HCT116 (cell line): ENCODE data around the gene PIP4K2A.

ENCODE experiments used
- ATF3 ChIP-seq: IDR thresholded peaks from 2 replicates; pipeline ENCODE4 v1.6.1; 2012
- CEBPB ChIP-seq: IDR thresholded peaks from 2 replicates; pipeline ENCODE4 v1.6.1; 2012; ENCODE audit warnings: low read depth
- CTCF ChIP-seq, 3 experiments: fragments of 200-600 bp in 1 of 3; sonication (generic) in 1 of 3; IDR thresholded peaks in 2 of 3; conservative IDR thresholded peaks in 1 of 3; 2 replicates each; pipeline ENCODE4 v1.5.1; 2012 to 2017; ENCODE audit warnings: low read depth in 2 of 3, low read length in 2 of 3, antibody characterized with exemption in 1 of 3, borderline replicate concordance in 1 of 3, control low read depth in 1 of 3, mild to moderate bottlenecking in 1 of 3, mixed read lengths in 1 of 3, mixed run types in 1 of 3, moderate library complexity in 1 of 3; ENCODE audit not compliant: insufficient read depth in 1 of 3
- EZH2 ChIP-seq: fragments of 200-600 bp; sonication (generic); IDR thresholded peaks from 2 replicates; pipeline ENCODE4 v1.6.1; 2017; ENCODE audit warnings: antibody characterized with exemption, mixed run types
- EZH2phosphoT487 ChIP-seq: fragments of 200-600 bp; IDR thresholded peaks from 2 replicates; pipeline ENCODE4 v1.6.1; 2018; ENCODE audit warnings: antibody characterized with exemption, borderline replicate concordance
- JUND ChIP-seq: IDR thresholded peaks from 2 replicates; pipeline ENCODE4 v1.6.1; 2012
- POLR2A ChIP-seq: IDR thresholded peaks from 2 replicates; pipeline ENCODE4 v1.7.0; 2011; ENCODE audit warnings: borderline replicate concordance; ENCODE audit not compliant: insufficient read depth, insufficient read length; ENCODE audit errors: extremely low read depth
- POLR2AphosphoS5 ChIP-seq: IDR thresholded peaks from 2 replicates; pipeline ENCODE4 v1.6.1; 2011; ENCODE audit warnings: mild to moderate bottlenecking, low read depth, low read length, moderate library complexity
- SIN3A ChIP-seq: IDR thresholded peaks from 2 replicates; pipeline ENCODE4 v1.6.1; 2012; ENCODE audit warnings: low read depth
- SRF ChIP-seq: IDR thresholded peaks from 2 replicates; pipeline ENCODE4 v1.6.1; 2012; ENCODE audit warnings: low read depth
- TF ChIP-seq, protein P1 (sequence below): IDR thresholded peaks from 2 replicates; pipeline ENCODE4 v1.6.1; 2012
- TF ChIP-seq, protein P2 (sequence below): IDR thresholded peaks from 2 replicates; pipeline ENCODE4 v1.6.1; 2012; ENCODE audit warnings: low read depth

DNA sequence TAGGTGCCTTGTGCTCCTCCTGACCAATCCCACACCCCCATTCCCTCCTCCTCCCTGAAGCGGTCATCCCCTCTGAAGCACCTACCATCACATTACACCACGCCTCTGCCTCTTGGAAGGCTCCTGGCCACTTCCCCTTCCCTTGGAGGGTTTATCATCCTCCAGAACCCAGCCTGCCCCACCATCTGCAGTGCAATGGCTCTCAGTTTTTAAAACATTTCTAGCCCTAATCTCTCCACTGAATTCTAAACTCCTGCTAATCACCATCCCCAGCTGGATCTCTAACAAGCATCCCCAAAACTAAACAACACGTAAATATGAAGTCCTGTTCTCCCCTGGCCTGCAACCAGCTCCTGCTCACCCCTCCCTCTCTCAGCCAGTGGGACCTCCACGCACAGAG, 70.6 kb downstream of the PIP4K2A start:
- TF ChIP-seq CTCF (IDR thresholded peaks at IDR 0.05 in 2 of 3, conservative IDR thresholded peaks at IDR 0.05 in 1 of 3; ENCODE audit: borderline replicate concordance in 1 of 3, insufficient read depth in 1 of 3, low read depth in 2 of 3, low read length in 2 of 3) (no peak), POLR2A (no peak), EZH2 (no peak), SIN3A (no peak), SRF (no peak), EZH2phosphoT487 (no peak), ATF3 (no peak), POLR2AphosphoS5 (no peak), JUND (no peak), CEBPB (no peak)
- TF ChIP-seq, protein P1, sequence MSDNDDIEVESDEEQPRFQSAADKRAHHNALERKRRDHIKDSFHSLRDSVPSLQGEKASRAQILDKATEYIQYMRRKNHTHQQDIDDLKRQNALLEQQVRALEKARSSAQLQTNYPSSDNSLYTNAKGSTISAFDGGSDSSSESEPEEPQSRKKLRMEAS: no peak
- TF ChIP-seq, protein P2, sequence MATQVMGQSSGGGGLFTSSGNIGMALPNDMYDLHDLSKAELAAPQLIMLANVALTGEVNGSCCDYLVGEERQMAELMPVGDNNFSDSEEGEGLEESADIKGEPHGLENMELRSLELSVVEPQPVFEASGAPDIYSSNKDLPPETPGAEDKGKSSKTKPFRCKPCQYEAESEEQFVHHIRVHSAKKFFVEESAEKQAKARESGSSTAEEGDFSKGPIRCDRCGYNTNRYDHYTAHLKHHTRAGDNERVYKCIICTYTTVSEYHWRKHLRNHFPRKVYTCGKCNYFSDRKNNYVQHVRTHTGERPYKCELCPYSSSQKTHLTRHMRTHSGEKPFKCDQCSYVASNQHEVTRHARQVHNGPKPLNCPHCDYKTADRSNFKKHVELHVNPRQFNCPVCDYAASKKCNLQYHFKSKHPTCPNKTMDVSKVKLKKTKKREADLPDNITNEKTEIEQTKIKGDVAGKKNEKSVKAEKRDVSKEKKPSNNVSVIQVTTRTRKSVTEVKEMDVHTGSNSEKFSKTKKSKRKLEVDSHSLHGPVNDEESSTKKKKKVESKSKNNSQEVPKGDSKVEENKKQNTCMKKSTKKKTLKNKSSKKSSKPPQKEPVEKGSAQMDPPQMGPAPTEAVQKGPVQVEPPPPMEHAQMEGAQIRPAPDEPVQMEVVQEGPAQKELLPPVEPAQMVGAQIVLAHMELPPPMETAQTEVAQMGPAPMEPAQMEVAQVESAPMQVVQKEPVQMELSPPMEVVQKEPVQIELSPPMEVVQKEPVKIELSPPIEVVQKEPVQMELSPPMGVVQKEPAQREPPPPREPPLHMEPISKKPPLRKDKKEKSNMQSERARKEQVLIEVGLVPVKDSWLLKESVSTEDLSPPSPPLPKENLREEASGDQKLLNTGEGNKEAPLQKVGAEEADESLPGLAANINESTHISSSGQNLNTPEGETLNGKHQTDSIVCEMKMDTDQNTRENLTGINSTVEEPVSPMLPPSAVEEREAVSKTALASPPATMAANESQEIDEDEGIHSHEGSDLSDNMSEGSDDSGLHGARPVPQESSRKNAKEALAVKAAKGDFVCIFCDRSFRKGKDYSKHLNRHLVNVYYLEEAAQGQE: no peak
